ENCODE data around the gene RAPGEF2.
"Not testable (repeated sequence)": the region's sequence is repeated elsewhere in the genome, so short reads cannot be mapped to it uniquely, and the experiment has no call there.

The RAPGEF2 gene

DNA sequence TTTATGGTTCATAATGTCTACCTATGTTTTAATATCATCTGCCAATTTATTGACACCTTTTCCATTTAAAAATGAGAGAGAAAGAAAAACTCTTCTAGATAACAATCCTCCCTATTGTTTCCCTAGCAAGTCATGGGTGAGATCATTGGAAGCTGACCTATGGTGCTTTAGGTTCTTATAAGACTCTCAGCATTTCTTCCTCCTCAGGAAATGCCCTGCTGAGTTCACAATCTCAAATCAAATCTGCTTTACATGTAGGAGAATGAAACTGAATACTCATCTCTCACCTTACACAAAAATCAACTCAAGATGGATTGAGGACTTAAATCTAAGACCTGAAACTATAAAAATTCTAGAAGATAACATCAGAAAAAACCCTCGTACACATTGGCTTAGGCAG is 267.4 kb downstream of the RAPGEF2 start:
- no peak for DNase-seq (ENCODE audit: low spot score)

DNA sequence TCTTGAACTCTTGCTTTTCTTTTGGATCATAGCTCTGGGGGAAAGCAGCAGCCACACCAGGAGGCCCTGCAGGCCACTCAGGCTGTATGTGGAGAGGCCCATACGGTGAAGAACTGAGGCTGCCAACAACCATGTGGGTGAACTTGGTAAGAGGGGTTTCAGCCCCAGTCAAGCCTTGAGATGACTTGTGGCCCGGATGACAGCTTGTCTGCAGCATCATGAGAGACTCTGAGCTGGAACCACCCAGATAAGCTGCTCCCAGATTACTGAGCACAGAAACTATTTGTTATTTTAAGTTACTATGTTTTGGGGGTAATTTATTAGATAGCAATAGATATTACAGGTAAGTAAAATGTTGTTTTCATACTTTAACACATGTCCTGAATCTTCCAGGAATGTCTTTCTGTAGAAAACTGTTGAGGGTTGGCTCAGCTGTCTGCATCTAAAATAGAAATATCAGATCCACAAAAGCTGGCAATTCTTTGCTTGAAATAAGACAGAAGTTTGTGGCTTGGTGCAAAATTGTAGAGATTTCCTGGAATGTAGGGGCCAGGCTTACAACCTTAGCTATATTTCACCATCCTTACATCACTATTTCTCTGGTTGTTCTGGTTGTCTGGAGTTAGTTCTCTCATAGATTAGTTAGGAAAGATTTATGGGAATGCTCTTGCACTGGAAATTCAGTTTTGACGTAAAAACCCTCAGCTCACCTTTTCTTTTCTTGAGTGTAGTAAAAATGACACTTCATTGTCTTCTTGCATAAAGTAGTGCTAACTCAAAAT is 272.1 kb downstream of the RAPGEF2 start:
- DNase-seq (ENCODE audit: low spot score), result no peak

DNA sequence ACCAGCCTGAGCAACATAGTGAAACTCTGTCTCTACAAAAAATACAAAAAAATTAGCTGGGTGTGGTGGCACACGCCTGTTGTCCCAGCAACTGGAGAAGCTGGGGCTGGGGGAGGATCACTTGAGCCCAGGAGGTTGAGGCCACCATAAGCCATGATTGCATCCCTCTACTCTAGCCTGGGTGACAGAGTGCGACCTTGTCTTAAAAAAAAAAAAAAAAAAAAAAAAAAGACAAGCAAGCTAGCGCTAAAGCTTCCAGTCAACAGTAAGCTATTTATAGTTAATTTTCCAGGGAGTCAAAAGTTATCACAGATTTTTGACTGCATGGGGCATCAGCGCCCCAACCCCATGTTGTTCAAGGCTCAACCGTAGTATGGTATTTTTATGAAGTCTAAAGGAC is 273.4 kb downstream of the RAPGEF2 start:
- no peak for DNase-seq (ENCODE audit: low spot score)

DNA sequence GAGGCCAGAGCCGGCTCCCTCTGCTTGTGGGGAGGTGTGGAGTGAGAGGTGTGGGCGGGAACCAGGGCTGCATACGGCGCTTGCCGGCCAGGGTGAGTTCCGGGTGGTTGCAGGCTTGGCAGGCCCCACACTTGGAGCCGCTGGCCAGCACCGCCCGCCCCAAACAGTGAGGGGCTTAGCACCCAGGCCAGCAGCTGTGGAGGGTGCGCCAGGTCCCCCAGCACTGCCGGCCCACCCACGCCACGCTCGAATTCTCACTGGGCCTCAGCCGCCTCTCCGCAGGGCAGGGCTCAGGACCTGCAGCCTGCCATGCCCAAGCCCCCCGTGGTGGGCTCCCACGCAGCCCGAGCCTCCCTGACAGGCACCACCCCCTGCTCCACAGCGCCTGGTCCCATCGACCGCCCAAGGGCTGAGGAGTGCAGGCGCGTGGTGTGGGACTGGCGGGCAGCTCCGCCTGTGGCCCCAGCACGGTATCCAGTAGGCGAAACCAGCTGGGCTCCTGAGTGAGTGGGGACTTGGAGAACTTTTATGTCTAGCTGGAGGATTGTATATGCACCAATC is 275.3 kb downstream of the RAPGEF2 start:
- DNase-seq (ENCODE audit: low spot score), result no peak

DNA sequence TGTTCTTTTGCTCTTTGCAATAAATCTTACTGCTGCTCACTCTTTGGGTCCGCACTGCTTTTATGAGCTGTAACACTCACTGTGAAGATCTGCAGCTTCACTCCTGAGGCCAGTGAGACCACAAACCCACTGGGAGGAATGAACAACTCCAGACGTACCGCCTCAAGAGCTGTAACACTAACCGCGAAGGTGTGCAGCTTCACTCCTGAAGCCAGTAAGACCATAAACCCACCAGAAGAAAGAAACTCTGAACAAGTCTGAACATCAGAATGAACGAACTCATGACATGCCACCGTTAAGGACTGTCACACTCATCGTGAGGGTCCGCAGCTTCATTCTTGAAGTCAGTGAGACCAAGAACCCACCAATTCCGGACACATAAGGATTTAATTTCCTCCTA is 276.2 kb downstream of the RAPGEF2 start:
- DNase-seq (ENCODE audit: low spot score), result not testable (repeated sequence)

DNA sequence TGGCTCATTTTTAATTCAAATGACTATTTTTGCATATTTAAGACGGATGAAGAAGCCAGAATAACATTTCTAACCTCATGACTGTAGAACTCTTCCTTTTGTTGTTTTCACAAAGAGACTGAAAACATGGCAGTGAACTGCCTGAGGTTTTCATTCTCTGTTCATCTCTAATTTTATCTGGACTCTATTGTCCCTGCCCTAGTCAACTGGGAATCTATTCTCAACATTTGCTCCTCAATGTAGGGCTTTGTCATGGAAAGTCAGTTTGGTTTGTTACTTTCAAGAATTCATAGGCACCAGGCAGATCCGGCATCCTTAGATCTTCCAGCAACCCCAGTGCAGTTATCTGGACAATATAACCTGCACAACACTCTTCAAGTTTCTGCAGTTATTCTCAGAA is 277.0 kb downstream of the RAPGEF2 start:
- DNase-seq (ENCODE audit: low spot score), result no peak

DNA sequence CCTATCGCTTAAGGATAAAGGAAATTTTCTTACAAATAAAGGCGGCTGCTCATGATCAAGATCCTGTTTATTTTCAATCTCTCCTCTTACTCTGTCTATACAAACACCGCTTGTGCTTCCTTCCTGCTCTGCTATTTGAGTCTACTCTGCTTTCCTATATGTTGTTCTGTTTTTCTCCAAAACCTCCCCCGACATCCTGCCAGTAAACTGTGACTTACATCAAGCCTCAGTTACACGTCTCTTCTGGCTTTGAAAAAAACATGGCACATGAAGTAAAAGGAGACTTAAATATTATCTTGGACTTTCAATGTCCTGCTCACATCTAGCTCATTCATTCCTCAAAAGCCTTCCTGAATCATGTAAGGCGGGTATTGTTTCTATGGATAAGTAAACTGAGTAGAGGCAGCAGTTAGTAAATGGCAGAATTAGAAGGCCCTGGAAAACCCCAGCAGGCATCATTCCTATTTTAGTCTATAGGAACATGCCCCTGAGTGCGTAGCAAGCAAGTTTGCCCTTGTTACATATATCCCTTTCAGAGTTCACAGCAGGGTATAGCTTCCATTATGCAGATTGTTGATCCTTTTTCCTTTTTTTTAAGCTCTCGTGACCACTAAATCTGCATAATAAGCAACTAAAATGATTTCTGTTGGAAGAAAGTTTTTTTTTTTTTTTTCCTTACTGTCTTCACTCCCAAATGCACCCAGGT is 280.1 kb downstream of the RAPGEF2 start:
- DNase-seq (ENCODE audit: low spot score), result peak; percentile 35

DNA sequence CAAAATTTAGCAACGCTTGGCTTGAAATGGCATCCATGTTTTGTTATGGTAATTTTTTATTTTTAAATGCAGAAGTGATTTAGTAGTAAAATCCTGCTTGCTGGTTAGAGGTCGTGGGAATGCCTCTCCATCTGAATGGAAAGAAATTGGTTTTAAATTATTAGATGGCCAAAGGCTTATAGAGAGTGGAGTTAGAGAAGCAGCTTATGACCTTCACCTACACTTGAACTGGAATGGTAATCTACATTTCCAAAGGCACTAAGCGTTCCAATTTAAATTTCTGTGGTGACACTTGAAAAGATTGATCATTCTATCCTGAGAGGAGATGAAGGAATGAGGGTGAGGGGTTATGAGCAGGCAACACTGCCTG is 280.7 kb downstream of the RAPGEF2 start:
- peak; percentile 55 for DNase-seq (ENCODE audit: low spot score)

DNA sequence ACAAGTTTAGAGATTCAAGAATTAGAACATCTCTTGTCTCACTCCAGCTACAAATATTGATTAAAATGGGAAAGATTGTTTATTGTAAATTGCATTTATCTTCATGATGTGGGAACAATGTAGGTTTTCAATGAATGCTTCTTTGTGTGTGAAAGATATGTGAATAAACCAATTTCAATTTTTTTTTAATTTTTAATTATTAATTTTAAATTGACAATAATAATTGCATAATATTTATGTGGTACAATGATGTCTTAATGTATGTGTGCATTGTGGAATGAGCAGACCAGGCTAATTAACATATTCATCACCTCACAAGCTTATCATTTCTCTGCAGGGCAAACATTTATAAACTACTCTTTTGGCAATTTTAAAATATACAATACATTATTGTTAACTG is 281.1 kb downstream of the RAPGEF2 start:
- DNase-seq (ENCODE audit: low spot score), result no peak

DNA sequence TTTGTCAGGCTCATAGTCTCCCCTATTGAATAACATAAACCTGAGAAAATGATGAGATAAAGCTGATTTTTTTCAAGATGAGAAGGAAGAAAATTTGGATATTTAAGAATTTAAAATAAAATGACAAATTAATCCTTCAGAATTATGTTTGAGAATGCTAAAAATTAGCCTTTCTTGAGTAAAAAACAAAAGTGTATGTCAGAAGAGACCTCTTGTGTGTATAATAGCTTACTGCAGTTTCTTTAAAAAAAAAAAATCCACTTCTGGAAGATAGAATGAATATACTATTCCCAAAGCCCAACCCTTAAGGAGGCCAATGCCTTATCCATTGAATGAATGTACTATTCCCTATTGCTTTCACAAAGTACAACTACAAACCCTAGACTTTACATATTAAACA is 281.8 kb downstream of the RAPGEF2 start:
- DNase-seq (ENCODE audit: low spot score), result no peak

DNA sequence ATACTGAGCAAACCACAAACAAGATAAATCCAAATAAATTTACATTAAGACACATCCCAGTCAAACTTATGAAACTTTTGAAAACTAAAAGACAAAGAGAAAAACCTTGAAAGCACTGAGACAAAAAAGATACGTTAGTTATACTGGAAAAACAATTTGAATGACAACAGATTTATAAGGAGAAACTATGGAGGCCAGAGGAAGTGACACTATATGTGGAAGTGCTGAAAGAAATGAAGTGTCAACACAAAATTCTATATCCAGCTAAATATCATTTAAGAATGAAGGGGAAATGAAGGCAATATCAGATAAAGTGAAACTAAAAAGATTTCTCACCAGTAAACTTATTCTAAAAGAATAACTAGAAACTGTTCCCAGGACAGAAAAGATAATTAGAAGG is 283.7 kb downstream of the RAPGEF2 start:
- DNase-seq (ENCODE audit: low spot score), result no peak

DNA sequence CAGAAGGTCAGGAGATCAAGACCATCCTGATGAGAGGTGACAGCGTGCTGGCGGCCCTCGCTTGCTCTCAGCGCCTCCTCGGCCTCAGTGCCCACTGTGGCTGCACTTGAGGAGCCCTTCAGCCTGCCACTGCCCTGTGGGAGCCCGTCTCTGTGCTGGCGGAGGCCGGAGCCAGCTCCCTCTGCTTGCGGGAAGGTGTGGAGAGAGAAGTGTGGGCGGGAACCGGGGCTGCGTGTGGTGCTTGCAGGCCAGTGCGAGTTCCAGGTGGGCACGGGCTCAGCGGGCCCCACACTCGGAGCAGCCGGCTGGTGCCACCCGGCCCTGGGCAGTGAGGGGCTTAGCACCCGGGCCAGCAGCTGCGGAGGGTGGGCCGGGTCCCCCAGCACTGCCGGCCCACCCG is 286.9 kb downstream of the RAPGEF2 start:
- no peak for DNase-seq (ENCODE audit: low spot score)

DNA sequence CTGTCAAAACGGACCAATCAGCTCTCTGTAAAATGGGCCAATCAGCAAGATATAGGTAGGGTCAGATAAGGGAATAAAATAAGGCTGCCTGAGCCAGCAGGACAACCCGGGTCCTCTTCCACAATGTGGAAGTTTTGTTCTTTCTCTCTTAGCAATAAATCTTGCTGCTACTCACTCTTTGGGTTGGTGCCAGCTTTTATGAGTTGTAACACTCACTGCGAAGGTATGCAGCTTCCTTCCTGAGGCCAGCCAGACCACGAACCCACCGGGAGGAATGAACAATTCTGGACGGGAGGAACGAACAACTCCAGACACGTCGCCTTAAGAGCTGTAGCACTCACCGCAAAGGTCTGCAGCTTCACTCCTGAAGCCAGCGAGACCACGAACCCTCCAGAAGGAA is 287.8 kb downstream of the RAPGEF2 start:
- no peak for DNase-seq (ENCODE audit: low spot score)

DNA sequence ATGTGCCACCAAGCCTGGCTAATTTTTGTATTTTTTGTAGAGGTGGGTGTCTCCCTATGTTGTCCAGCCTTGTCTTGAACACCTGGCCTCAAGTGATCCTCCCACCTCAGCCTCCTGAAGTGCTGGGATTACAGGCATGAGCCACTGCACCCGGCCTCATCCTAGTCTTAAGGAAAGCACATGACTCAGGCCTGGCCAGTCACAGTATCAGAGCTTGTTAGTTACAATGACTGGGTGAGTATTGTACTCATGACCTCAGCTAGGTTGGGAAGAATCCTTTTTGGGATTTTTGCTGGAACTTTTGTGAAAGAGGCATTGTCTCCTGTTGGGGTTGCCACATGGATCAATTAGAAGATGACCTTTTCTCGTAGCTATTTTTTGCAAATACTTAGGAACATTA is 292.8 kb downstream of the RAPGEF2 start:
- DNase-seq (ENCODE audit: low spot score), result no peak

DNA sequence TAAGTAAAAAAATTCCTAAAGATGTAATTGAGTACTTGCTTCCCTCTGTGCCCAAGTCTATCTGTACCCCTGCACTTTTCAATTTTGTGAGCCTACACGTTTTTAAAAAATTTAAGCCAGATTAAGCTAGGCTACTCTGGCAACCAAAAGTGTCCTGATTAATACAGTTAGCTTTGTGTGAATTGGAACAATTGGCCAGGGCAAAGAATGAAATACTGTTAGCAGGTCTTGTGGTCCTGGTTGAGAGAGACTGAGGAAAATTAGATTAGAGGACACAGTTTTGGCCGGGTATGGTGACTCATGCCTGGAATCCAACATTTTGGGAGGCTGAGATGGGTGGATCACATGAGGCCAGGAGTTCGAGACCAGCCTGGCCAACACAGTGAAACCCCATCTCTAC is 293.3 kb downstream of the RAPGEF2 start:
- no peak for DNase-seq (ENCODE audit: low spot score)

DNA sequence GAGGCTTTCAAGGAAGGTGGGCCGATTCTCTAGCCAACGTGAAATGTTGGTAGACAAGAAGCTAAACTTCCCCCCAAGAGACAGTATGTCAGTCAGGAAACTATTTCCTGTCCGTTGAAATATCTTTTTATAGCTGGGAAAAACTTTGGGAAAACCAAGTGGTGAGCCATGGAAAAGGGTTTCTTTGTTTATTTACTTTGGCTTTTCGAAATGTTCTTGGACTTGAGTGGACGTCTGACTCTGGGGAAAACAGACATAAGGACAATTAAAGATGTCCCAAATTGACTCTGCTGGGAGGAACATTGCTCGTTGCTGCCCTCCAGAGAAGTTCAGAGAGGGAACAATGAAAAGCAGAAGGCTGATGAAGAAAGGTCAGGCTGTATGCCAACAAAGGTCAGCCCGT is 295.4 kb downstream of the RAPGEF2 start:
- no peak for DNase-seq (ENCODE audit: low spot score)

DNA sequence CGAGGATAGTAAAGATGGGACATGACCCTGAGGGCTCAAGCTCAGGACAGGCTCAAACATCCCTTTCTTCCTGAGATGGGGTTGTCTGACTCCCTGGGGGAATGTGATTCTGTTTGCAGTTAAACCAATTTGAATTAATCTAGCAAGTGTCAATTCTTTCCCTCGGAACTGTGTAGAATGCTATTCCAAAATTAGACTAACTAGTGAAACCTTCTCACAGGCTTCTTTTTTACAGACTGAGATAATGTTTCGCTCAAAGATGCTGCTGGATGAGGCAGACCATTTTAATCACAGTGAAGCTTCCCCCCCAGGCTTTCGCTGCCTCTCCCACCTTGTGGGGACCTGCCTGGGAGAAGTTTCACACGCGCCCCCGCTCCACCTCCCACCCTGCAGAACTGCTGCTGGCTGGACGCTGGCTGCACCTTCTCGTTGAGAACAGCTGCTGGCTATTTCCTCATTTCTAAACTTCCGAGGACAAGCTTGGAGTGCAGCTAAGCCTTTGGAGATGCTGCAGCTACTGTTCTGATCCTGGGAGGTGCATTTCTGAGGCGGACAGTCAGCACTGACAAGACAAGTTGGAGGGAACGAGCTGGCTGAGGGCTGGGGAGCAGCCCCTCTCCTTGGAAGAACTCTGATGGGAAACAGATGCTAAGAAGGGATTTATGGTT is 297.8 kb downstream of the RAPGEF2 start:
- DNase-seq (ENCODE audit: low spot score), result no peak

DNA sequence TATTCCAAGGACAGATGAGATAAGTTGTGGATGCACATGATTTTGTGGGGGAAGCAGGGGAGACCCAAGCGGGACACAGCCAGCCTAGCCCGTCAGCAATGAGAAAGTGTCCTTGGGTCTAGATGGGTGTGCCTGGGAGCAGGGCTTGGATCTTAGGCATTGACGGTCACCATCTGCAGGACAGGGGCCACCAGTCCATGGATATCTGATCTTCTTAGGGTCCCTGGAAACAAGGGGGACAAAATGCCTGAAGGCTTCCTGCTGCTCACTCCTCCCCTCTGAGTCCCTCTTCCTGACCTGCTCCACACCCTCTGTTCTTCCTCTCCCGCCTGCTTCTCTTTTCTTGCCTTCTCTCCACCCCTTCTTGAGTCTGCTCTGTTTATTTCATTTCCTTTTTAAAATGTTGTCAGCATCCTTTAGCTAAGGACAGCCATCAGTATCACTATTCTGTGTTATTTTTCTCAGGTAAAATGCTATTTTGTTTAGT is 298.4 kb downstream of the RAPGEF2 start:
- no peak for DNase-seq (ENCODE audit: low spot score)

DNA sequence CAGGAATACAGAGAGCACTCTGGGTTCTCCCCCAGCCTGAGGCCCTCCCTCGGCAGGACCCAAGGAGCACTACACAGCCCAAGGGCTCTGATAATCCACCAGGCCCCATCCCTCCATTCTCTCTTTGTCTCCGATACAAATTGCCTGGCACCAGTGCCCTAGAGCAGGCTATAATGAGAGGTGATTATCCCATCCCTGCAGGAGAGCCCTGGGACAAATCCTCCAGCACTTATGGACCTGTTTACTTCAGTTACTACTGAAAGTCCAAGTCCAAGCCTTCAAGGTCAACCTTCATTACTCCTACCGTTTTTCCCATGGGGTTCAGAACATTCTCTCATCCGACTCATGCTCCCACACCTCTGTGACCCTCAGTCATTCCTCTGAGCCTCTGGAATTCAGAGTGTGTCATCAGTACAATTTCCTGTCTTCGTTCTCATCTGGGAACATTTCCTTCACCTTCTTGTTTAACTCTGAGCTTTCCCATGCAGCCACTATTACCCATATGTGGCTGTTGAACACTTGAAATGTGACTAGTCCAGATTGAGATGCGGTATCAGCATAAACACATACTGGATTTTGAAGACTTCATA is 299.0 kb downstream of the RAPGEF2 start:
- no peak for DNase-seq (ENCODE audit: low spot score)
